NB4 (cell line): ENCODE measurements around the gene SFSWAP.

ENCODE experiments used
- DNase-seq: peaks from one replicate; pipeline ENCODE4 v3.0.0; 2010; ENCODE audit warnings: low read depth
- H3K4me3 ChIP-seq: one replicate; pipeline ENCODE4 v1.5.1; 2011; ENCODE audit warnings: mild to moderate bottlenecking, low read depth, low read length, moderate library complexity
- MYC ChIP-seq: IDR thresholded peaks from 2 replicates; pipeline ENCODE4 v1.6.1; 2011; ENCODE audit warnings: low read depth, low read length
- POLR2A ChIP-seq: IDR thresholded peaks from 2 replicates; pipeline ENCODE4 v1.6.1; 2011; ENCODE audit warnings: mild to moderate bottlenecking; ENCODE audit not compliant: insufficient read length; ENCODE audit errors: extremely low read depth
- TF ChIP-seq, protein P1 (sequence below): IDR thresholded peaks from 2 replicates; pipeline ENCODE4 v1.6.1; 2011; ENCODE audit warnings: low read depth, low read length
- TF ChIP-seq, protein P2 (sequence below): IDR thresholded peaks from one replicate; pipeline ENCODE4 v1.5.1; 2012; ENCODE audit warnings: low read depth, low read length

The SFSWAP gene

DNA sequence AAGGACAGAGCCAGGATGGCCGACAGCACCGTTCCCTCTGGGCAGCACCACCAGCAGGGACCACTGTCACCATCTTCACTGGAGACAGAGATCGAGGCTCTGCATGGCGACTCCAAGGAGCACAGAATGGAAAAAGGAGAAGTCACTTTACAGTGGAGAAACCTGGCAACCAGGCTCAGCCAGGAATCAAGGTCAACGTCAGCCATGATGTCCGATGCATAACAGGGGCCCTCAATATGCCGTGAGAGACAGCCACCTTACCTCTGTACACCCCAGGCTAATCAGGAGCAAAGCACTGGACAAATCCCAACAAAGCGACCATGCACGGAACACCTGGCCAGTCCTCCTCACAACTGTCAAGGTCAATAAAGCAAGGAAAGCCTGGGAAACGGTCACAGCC is 20.6 kb upstream of the SFSWAP start:
- TF ChIP-seq, protein P1, sequence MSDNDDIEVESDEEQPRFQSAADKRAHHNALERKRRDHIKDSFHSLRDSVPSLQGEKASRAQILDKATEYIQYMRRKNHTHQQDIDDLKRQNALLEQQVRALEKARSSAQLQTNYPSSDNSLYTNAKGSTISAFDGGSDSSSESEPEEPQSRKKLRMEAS, result no peak
- TF ChIP-seq POLR2A (no peak), MYC (no peak)
- TF ChIP-seq, protein P2, sequence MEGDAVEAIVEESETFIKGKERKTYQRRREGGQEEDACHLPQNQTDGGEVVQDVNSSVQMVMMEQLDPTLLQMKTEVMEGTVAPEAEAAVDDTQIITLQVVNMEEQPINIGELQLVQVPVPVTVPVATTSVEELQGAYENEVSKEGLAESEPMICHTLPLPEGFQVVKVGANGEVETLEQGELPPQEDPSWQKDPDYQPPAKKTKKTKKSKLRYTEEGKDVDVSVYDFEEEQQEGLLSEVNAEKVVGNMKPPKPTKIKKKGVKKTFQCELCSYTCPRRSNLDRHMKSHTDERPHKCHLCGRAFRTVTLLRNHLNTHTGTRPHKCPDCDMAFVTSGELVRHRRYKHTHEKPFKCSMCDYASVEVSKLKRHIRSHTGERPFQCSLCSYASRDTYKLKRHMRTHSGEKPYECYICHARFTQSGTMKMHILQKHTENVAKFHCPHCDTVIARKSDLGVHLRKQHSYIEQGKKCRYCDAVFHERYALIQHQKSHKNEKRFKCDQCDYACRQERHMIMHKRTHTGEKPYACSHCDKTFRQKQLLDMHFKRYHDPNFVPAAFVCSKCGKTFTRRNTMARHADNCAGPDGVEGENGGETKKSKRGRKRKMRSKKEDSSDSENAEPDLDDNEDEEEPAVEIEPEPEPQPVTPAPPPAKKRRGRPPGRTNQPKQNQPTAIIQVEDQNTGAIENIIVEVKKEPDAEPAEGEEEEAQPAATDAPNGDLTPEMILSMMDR, result no peak
- H3K4me3 ChIP-seq, result no peak overlapping the region
- no peak for DNase-seq

DNA sequence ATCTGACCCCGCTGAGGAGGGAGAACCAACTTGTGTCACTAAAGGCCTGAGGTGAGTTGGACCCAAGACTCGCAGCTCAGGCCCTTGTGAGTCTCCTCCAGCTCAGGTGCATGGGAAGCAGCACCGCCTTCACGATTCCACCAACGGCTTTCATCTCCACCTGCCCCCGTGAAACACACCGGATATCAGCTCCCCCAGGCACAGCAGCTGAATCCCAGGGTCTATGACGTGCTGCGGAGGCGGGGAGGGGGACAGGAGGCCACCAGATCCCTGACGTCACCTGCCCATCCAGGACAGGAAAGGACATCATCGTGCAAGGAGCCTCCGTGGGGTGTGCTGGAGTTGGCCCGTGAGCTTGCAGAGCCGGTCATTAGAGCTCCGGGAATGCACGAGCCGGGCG is 18.5 kb upstream of the SFSWAP start:
- no peak overlapping the region for H3K4me3 ChIP-seq
- DNase-seq, result no peak
- TF ChIP-seq MYC (no peak), POLR2A (no peak)
- TF ChIP-seq, protein P2, result no peak
- TF ChIP-seq, protein P1, result no peak

DNA sequence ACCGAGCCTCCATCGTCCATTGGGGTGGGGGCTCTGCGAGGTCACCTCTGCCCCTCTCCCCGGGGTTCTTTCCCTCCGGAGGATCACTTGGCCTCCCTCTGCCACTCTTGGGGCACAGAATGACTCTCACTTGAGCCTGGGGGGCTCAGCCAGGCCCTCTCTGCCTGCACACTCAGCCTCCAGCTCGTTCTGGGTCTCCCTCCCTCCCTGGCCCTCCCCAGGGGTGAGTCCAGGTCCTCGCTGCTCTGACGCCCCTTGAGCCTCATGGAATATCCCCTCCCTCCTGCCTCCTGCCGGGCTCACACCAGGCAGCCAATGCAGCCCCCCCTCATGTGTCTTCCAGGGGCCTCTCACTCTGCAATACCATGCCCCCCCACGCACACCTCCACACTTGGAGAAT is 17.7 kb upstream of the SFSWAP start:
- no peak for DNase-seq
- H3K4me3 ChIP-seq, result no peak overlapping the region
- TF ChIP-seq POLR2A (no peak), MYC (no peak)
- TF ChIP-seq, protein P1, result no peak
- TF ChIP-seq, protein P2, result no peak

DNA sequence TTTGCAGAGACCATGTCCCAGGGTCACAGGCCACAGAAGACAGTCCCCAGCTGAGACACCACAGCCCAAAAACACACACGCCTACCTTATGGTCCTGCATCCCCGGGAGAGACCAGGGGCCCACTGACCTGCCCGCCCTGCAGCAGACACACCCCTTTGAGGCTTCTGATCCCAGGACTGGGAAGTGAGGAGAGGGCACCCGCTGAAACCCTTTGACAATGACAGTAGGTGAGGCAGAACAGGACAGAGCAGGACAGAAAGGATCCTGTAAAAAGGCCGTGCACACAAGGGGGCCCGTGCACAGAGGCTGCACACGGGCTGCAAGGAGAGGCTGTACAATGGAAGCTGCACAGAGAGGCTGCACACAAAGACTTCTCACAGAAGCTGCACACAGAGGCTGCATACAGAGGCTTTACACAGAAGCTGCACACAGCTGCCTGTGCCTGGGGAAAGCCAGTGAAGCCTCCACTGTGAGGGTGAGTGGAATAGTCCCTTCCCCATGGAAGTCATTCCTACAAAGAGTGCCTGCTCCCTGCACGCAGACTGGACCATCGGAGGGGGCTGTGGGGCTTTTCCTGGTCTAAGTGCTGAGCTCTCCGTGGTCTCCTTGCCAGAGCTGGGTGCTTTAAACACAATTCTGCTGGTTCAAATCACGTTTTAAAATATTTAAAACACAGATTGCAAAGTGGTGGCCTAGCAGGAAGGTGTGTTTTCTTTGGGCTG is 16.6 kb upstream of the SFSWAP start:
- TF ChIP-seq, protein P2, result no peak
- TF ChIP-seq, protein P1, result no peak
- no peak for TF ChIP-seq POLR2A
- no peak for TF ChIP-seq MYC
- DNase-seq, result no peak
- no peak overlapping the region for H3K4me3 ChIP-seq

DNA sequence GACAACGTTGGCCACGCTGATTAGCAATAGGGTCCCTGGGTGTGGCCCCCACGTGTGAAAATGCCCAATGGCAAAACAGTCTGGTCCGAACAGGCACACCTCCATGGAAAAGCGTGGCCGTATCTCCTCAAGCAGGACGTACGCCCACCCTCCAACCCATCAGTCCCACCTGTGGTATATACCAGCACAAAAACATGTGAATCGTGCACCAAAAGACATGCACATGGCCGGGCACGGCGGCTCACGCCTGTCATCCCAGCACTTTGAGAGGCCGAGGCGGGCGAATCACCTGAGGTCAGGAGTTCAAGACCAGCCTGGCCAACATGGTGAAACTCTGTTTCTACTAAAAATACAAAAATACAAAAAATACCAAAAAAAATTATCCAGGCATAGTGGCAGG is 14.9 kb upstream of the SFSWAP start:
- no peak for DNase-seq
- H3K4me3 ChIP-seq, result no peak overlapping the region
- TF ChIP-seq, protein P2, result no peak
- TF ChIP-seq MYC, result no peak
- no peak for TF ChIP-seq POLR2A
- TF ChIP-seq, protein P1, result no peak

DNA sequence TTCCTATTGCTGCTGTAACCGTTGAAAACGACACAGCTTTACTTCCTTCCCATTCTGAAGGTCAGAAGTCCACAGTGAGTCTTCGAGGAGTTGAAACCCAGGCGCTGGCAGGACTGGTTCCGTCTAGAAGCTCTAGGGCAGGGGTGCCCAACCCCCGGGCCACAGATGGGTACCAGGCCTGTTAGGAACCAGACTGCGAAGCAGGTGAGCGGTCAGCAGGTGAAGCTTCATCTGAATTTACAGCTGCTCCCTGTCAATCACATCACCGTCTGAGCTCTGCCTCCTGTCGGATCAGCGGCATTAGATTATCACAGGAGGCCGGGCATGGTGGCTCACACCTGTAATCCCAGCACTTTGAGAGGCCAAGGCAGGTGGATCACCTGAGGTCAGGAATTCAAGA is 12.6 kb upstream of the SFSWAP start:
- H3K4me3 ChIP-seq, result no peak overlapping the region
- DNase-seq, result no peak
- TF ChIP-seq POLR2A, result no peak
- TF ChIP-seq, protein P1, result no peak
- TF ChIP-seq MYC, result no peak
- TF ChIP-seq, protein P2, result no peak
